K562 (cell line): Measurements from ENCODE around the gene CSDE1. TPM values are rescaled to one million over a fixed set of nuclear protein-coding genes. Genes with fewer than 3 reads are reported as not detected.

Source experiments
- BHLHE40 ChIP-seq: IDR thresholded peaks from 2 replicates; pipeline ENCODE4 v1.6.1; 2011; ENCODE audit warnings: low read length, improper control_type of control experiment
- CC2D1A ChIP-seq: fragments of 450-650 bp; IDR thresholded peaks from 2 replicates; pipeline ENCODE4 v1.6.1; 2017; ENCODE audit warnings: mild to moderate bottlenecking
- CLOCK ChIP-seq: fragments of 250-450 bp; sonication (Bioruptor Pico); IDR thresholded peaks from 2 replicates; pipeline ENCODE4 v1.4.0; 2020; ENCODE audit warnings: mild to moderate bottlenecking, moderate library complexity, borderline replicate concordance
- DMBX1 ChIP-seq: fragments of 250-450 bp; sonication (Bioruptor Pico); IDR thresholded peaks from 2 replicates; pipeline ENCODE4 v1.8.0; 2022; ENCODE audit warnings: inconsistent platforms, mild to moderate bottlenecking, moderate library complexity, borderline replicate concordance
- EGR1 ChIP-seq: fragments of 450-650 bp; conservative IDR thresholded peaks from 2 replicates; pipeline ENCODE4 v1.6.1; 2017; ENCODE audit warnings: mild to moderate bottlenecking
- EP300 ChIP-seq: IDR thresholded peaks from 2 replicates; pipeline ENCODE4 v1.6.1; 2012; ENCODE audit warnings: low read length, improper control_type of control experiment
- HINFP ChIP-seq: fragments of 450-650 bp; conservative IDR thresholded peaks from 2 replicates; pipeline ENCODE4 v1.6.1; 2016; ENCODE audit warnings: missing genetic modification characterization, low read depth, mild to moderate bottlenecking, control low read depth, missing compliant biosample characterization
- KDM1A ChIP-seq, 2 experiments: fragments of 450-650 bp; IDR thresholded peaks; 2 replicates each; pipeline ENCODE4 v1.6.1; 2016; ENCODE audit warnings: mild to moderate bottlenecking in 2 of 2
- MAFG ChIP-seq: fragments of 450-650 bp; conservative IDR thresholded peaks from 2 replicates; pipeline ENCODE4 v1.6.1; 2016; ENCODE audit warnings: missing genetic modification characterization, missing compliant biosample characterization
- MNT ChIP-seq, 2 experiments: fragments of 450-650 bp; conservative IDR thresholded peaks; 2 replicates each; pipeline ENCODE4 v1.6.1; 2017; ENCODE audit warnings: mild to moderate bottlenecking in 2 of 2, moderate library complexity in 2 of 2
- NR2C2 ChIP-seq, 2 experiments: fragments of 200-800 bp in 1 of 2; sonication (Bioruptor generic) in 1 of 2; sonication (generic) in 1 of 2; formaldehyde crosslinking in 1 of 2; IDR thresholded peaks; 2 replicates each; pipeline versions ENCODE4 v1.6.1 to v1.8.0; 2016 to 2022; ENCODE audit warnings: mild to moderate bottlenecking in 1 of 2, missing compliant biosample characterization in 1 of 2, missing genetic modification characterization in 1 of 2, missing genetic modification reagents in 1 of 2
- RCOR1 ChIP-seq, 2 experiments: IDR thresholded peaks; 2 replicates each; pipeline ENCODE4 v1.6.1; 2012; ENCODE audit warnings: low read depth in 2 of 2, low read length in 2 of 2, borderline replicate concordance in 1 of 2, improper control_type of control experiment in 1 of 2
- TRIM28 ChIP-seq: fragments of 450-650 bp; IDR thresholded peaks from 2 replicates; pipeline ENCODE4 v1.6.1; 2017
- YBX1 ChIP-seq: fragments of 450-650 bp; IDR thresholded peaks from 2 replicates; pipeline ENCODE4 v1.7.1; 2016; ENCODE audit warnings: mild to moderate bottlenecking
- ZBTB11 ChIP-seq, 3 experiments: fragments of 200-800 bp in 1 of 3; fragments of 250-450 bp in 1 of 3; fragments of 450-650 bp in 1 of 3; sonication (Bioruptor Pico) in 1 of 3; sonication (Bioruptor generic) in 1 of 3; formaldehyde crosslinking in 1 of 3; IDR thresholded peaks; 2 replicates each; pipeline versions ENCODE4 v1.6.1 to v1.8.0; 2016 to 2022; ENCODE audit warnings: mild to moderate bottlenecking in 2 of 3, missing genetic modification characterization in 2 of 3, missing compliant biosample characterization in 1 of 3, moderate library complexity in 1 of 3
- ZNF3 ChIP-seq: fragments of 250-450 bp; sonication (Bioruptor Pico); IDR thresholded peaks from 2 replicates; pipeline ENCODE4 v1.5.0; 2021; ENCODE audit warnings: mild to moderate bottlenecking, moderate library complexity
- ZNF561 ChIP-seq: fragments of 450-650 bp; formaldehyde crosslinking; conservative IDR thresholded peaks from 2 replicates; pipeline ENCODE4 v1.4.0; 2020; ENCODE audit warnings: mild to moderate bottlenecking, moderate library complexity
- polyA plus RNA-seq, 8 experiments: library from polyadenylated mRNA; depleted of rRNA in 4 of 8; stranded (reverse) in 5 of 8; unstranded in 3 of 8; fragments of >200 nt; fragmentation: Nextera tagmentation in 2 of 8; fragmentation: Illumina TruSeq in 1 of 8; extraction: Ambion mirVana in 2 of 8; extraction: Trizol in 1 of 8; gene quantifications; 2 replicates each; pipeline versions ENCODE4 v1.2.1 to v1.2.3, GENCODE V29; 2011 to 2014; ENCODE audit warnings: inconsistent platforms in 1 of 8, missing spikeins in 1 of 8
- total RNA-seq, 7 experiments: library from RNA; depleted of rRNA in 6 of 7; stranded (reverse); fragments of >200 nt in 6 of 7; fragmentation: Illumina TruSeq in 2 of 7; extraction: Trizol in 2 of 7; gene quantifications; 2 replicates each; pipeline versions ENCODE4 v1.2.1 to v1.2.3, GENCODE V29; 2011 to 2021; ENCODE audit warnings: low replicate concordance in 1 of 7

The CSDE1 gene
- total and polyA plus RNA-seq, 9 of the 15 experiments (the other 6 are each of a cell fraction or from before 2014, with no cell fraction given), result 174 to 538 (median 403) TPM

GRCh38 chr1:114669562-114670082 is 88.2 kb downstream of the CSDE1 start, which contains the start of gene DENND2C (continued):
- TF ChIP-seq RCOR1 (IDR thresholded peaks at IDR 0.05; ENCODE audit: borderline replicate concordance in 1 of 2, low read depth in 2 of 2, low read length in 2 of 2) (no peak), ZNF3 (no peak), MNT (conservative IDR thresholded peaks at IDR 0.05) (no peak), TRIM28 (no peak), ZNF561 (CRISPR knock-in tag) (no peak), ZBTB11 (CRISPR knock-in tag; IDR thresholded peaks at IDR 0.05) (peak in 1 of 3 experiments; percentile 81; a peak in 2 of 6 replicates), KDM1A (IDR thresholded peaks at IDR 0.05) (no peak), MAFG (tag) (no peak), EGR1 (peak; percentile 98), CC2D1A (peak; percentile 93; the same call in 1 of the 2 replicates), BHLHE40 (no peak), DMBX1 (CRISPR knock-in tag) (no peak), YBX1 (no peak), EP300 (no peak), CLOCK (CRISPR knock-in tag) (no peak), HINFP (tag) (peak; percentile 91), NR2C2 (CRISPR knock-in tag; IDR thresholded peaks at IDR 0.05) (no peak), NR2C2 (tag; IDR thresholded peaks at IDR 0.05) (no peak)
